GM19023 (cell line): ENCODE data around the gene FRMPD4.

ENCODE experiments used
- ATAC-seq: cut with Tn5 transposase; IDR thresholded peaks from one replicate; pipeline ENCODE4 v1.9.1; 2021; ENCODE audit warnings: mild to moderate bottlenecking, moderate library complexity; ENCODE audit not compliant: unreplicated experiment

Gene FRMPD4

GRCh38 chrX:12711435-12712040 lies 573.3 kb downstream of the FRMPD4 start:
- no peak for ATAC-seq

DNA sequence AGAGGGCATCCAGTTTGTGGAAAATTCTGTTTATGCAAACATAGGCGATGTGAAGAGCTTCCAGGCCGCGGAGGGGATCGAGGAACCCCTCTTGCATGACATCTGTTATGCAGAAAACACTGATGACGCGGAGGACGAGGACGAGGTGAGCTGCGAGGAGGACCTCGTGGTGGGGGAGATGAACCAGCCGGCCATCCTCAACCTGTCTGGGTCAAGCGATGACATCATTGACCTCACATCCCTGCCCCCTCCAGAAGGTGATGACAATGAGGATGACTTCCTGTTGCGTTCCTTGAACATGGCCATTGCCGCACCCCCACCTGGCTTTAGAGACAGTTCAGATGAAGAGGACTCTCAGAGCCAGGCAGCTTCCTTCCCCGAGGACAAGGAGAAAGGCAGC lies 578.3 kb downstream of the FRMPD4 start:
- ATAC-seq, result no peak

DNA sequence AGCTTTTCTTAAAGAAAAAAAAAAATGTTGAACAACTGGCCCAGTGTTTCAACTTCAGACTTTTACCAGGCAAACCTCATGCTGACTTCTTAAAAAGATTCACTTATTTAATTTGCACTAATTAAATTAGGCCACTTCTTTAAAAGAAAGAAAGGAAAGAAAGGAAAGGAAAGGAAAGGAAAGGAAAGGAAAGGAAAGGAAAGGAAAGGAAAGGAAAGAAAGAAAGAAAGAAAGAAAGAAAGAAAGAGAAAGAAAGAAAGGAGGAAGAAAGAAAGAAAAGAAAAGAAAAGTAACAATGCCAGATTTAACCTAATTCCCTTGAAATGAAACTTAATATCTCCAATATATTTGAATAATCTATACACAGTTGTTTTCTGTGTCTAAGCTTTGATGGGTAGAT lies 581.6 kb downstream of the FRMPD4 start:
- ATAC-seq, result no peak

GRCh38 chrX:12721042-12721441 lies 582.8 kb downstream of the FRMPD4 start:
- ATAC-seq, result no peak

DNA sequence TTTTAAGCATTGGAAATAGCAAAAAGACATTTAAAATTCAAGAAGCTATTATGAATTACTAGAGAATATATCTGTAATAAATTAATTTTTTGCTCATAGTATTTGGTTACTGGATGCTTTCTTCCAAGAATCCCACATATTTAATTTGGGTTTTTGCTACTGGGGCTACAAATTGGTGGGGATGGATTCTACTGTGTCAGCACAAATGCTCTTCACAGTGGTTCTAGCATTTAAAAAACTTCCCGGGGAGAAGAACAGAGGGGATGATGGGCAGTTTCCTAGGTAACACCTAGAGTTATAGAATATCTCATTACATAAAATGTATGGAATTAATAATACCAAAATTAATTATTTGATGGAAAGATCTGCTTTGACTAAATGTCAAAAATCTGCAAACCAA lies 584.0 kb downstream of the FRMPD4 start:
- ATAC-seq, result no peak

GRCh38 chrX:12741416-12741815 lies 603.1 kb downstream of the FRMPD4 start:
- no peak for ATAC-seq

GRCh38 chrX:12747433-12747832 lies 609.2 kb downstream of the FRMPD4 start:
- ATAC-seq, result no peak

DNA sequence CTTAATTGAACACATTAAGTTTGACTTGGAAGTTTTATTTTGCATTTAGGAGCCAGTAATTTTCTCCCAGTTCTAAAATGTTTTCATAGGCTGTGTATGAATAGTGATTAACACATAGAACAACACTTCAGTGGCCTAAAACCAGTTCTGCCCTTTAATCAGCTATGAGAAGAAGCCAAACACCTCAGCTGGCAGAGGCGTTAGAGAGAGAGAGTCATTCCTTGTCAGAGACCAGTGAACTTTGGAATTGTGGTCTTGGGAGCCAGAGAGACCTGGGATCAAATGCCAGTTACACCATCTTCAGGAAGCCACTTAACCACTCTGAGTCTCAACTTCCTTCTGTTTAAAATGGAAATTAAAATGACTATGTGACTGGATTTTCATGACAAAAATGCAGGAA lies 613.6 kb downstream of the FRMPD4 start:
- ATAC-seq, result no peak

GRCh38 chrX:12753366-12753765 lies 615.1 kb downstream of the FRMPD4 start:
- ATAC-seq, result no peak

DNA sequence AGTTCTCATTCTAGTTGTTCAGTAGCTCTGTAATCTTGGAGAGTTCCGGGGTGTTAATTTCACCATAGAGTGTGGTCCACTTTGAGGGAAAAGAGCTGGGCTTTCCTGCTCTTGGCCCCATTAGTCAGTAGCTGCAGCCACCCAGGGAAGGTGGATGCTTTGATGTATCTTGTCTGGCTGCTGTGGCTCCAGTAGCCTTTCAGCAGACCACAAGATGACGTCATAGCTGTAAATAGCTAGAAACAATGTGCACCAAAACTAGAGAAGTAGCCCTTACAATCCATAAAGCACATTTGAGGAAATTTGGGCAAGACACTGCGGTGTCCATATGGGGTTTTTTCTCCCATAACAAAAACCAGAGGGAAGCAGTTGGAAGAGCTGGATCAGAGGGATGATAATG lies 620.0 kb downstream of the FRMPD4 start:
- no peak for ATAC-seq

DNA sequence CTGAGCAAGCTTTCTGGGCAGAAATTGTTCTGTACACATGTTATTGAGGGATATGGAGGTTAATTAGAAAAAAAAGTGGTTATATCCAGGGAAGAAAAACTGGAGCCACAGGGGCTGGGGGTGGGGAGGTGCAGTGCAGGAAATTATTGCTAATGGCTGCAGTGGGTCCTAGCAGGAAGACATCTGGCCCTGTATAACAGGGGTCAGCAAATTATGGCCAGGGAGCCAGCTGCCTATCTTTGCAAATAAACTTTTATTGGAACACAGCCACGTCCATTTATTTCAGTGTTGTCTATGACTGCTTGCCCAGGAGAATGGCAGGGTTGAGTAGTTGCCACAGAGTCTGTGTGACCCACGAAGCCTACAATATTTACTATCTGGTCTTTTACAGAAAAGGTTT lies 629.6 kb downstream of the FRMPD4 start:
- no peak for ATAC-seq

DNA sequence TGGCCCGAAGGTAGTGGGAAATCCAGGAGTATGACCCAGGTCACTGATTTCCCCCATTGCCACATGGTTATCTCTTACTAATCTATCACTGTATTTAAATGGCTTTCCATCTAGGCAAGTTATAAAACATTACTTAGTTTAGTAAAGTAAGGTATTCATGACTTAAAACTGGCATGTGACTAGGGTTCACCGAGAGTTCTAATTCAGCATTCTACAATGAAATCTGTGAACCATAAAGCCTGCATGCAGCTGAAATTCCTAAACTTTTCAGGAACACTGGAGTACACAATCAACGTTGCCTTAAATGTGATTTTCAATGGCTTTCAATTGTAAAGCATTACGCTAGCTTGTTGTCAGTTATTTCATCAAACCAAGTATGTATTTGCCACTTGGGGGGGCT lies 630.2 kb downstream of the FRMPD4 start:
- ATAC-seq, result no peak

DNA sequence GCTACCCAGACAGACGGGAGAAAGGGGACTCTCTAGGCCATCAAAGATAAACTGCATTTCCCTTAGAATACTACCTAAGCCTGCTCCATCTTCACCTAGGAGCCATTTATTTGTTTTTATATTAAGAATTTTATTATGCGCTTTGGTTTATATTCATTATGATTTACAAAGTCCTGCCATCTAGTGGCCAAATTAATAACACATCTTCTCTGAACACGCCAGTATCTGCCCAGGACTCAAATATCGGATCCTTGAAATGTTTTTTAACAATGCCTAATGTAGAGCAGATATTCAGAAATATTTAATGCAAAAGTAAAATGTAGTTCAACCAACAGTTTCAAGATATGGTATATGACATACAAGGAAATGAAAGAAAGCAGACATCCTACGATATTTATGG lies 632.2 kb downstream of the FRMPD4 start:
- ATAC-seq, result no peak

GRCh38 chrX:12771445-12772069 lies 633.3 kb downstream of the FRMPD4 start:
- peak; percentile 99 for ATAC-seq
